Heart right ventricle (tissue), 16 donors: Measurements from ENCODE around the gene LDLRAD4. TPM values are rescaled to one million over a fixed set of nuclear protein-coding genes. Genes with fewer than 3 reads are reported as not detected.

Experiments
- ATAC-seq, 8 donors: fragments of 200-7000 bp; cut with Tn5 transposase; one replicate each; pipeline ENCODE4 v1.9.1; 2020; ENCODE audit warnings: mild to moderate bottlenecking in 8 of 8, moderate library complexity in 8 of 8, moderate number of reproducible peaks in 1 of 8
- DNase-seq, 2 donors: peaks; one replicate each; pipeline ENCODE4 v3.0.0-alpha.2; 2020
- H3K27ac ChIP-seq, 10 donors: fragments of 200-600 bp; sonication (generic) in 2 of 10; one replicate each; pipeline versions ENCODE4 v1.5.0 to v1.8.0; 2020 to 2022; ENCODE audit warnings: mild to moderate bottlenecking in 3 of 10
- H3K27me3 ChIP-seq, 7 donors: fragments of 200-600 bp; one replicate each; pipeline ENCODE4 v1.8.0; 2021 to 2022; ENCODE audit warnings: mild to moderate bottlenecking in 2 of 7
- H3K36me3 ChIP-seq, 9 donors: fragments of 200-600 bp; sonication (generic) in 1 of 9; one replicate each; pipeline versions ENCODE4 v1.5.0 to v1.8.0; 2020 to 2022; ENCODE audit warnings: mild to moderate bottlenecking in 2 of 9
- H3K4me1 ChIP-seq, 9 donors: fragments of 200-600 bp; sonication (generic) in 1 of 9; one replicate each; pipeline versions ENCODE4 v1.5.0 to v1.8.0; 2020 to 2022; ENCODE audit warnings: mild to moderate bottlenecking in 4 of 9
- H3K4me3 ChIP-seq, 10 donors: fragments of 200-600 bp; sonication (generic) in 2 of 10; one replicate each; pipeline versions ENCODE4 v1.5.0 to v1.8.0; 2020 to 2022; ENCODE audit warnings: mild to moderate bottlenecking in 7 of 10, moderate library complexity in 2 of 10
- H3K9me3 ChIP-seq, 11 donors: fragments of 200-600 bp in 10 of 11; sonication (generic) in 2 of 11; one replicate each; pipeline versions ENCODE4 v1.5.0 to v1.8.0; 2013 to 2022; ENCODE audit warnings: mild to moderate bottlenecking in 2 of 11, control low read depth in 1 of 11, moderate library complexity in 1 of 11
- CTCF ChIP-seq, 9 donors: fragments of 200-600 bp; sonication (generic) in 2 of 9; IDR thresholded peaks; one replicate each; pipeline versions ENCODE4 v1.5.0 to v1.8.0; 2021 to 2022; ENCODE audit warnings: antibody characterized with exemption in 9 of 9, mild to moderate bottlenecking in 5 of 9, moderate library complexity in 1 of 9
- WGBS, 2 donors: extraction: QIAGEN DNeasy Blood & Tissue Kit; methylation state at CpG; one replicate each; pipeline ENCODE4 v1.1.7; 2013; ENCODE audit warnings: inconsistent platforms in 1 of 2; 5-methylcytosine and 5-hydroxymethylcytosine counted together
- intact Hi-C, 10 donors: fragments of 100-400 bp; cut with DNase I; formaldehyde crosslinking; loops; one replicate each; pipeline versions ENCODE4 v1.11.1 to v1.14.2; 2022
- polyA plus RNA-seq, 2 donors: library from polyadenylated mRNA; stranded (reverse); fragments of 200-250 nt; gene quantifications; one replicate each; pipeline ENCODE4 v1.2.3, GENCODE V29; 2013
- total RNA-seq, 10 donors: library from RNA; stranded (reverse); fragmentation: NEBNext Ultra II Directional in 3 of 10; extraction: Animal tissue kit (Norgen Biotek cat#: 25700) in 3 of 10; gene quantifications; one replicate each; pipeline versions ENCODE4 v1.2.1 to v1.2.4, GENCODE V29; 2021 to 2023
- donor health status: Arrhythmogenic right ventricular cardiomyopathy.
- donor health status: ischemic (EF 13 %, LVEDD 7.1; RV severe dilation, severe dysfunction).
- donor health status: healthy with polysubstance abuse.
- donor health status: DM: no; HTN: yes; CAD: no.
- donor health status: DM: no; HTN: no; CAD: no.
- donor health status: ischemic (EF 25% LVEDD 6.9; RV normal size, moderate dysfunction).
- donor health status: ischemic (EF 25% LVEDD 5.7; RV mildly dilated, moderate dysfunction).
- donor health status: healthy.
- donor health status: DM: yes; HTN: yes; CAD: no.
- donor health status: Ischemic cardiomyopathy.
- donor health status: ischemic (EF 35%, LVEDD 5.7; RV mildly dilated, moderate dysfunction).
- donor health status: nonischemic (EF 11% LVEDD 7.7; RV severe dilation, severe dysfunction).
- donor health status: DM: yes; HTN: yes; CAD: no.
- donor health status: PGD.
- donor health status: ischemic (EF 29% LVEDD 5.4; RV normal size, mild dysfunction).
- donor health status: nonischemic (EF 23%, LVEDD 6.1; RV moderate dilation, normal function).

Gene LDLRAD4
- total and polyA plus RNA-seq, 12 donors, result 5.4 to 74.6 (median 34.6) TPM

- Histone ChIP-seq H3K36me3 (peaks cover 0 to 9% (median 0%) of the 10 kb centered on the region in 9 donors), H3K4me1 (peaks cover 0 to 16% (median 4%) of the 10 kb centered on the region in 9 donors), H3K9me3 (no peaks in the 10 kb centered on the region), H3K27me3 (no peaks in the 10 kb centered on the region), H3K27ac (no peak overlapping the region), H3K4me3 (no peak overlapping the region)
- intact Hi-C loops, result no loop called here
- 75 to 82% methylated on average over 11 of the region's 11 CpGs for WGBS, 2 donors
- no peak for ATAC-seq
- no peak for DNase-seq
- TF ChIP-seq CTCF (IDR thresholded peaks at IDR 0.05), result no peak
These were observed 262.2 kb downstream of the LDLRAD4 start for GRCh38 chr18:13480571-13481255.

- Histone ChIP-seq H3K4me1 (peaks cover 0 to 16% (median 4%) of the 10 kb centered on the region in 9 donors), H3K36me3 (peaks cover 0 to 10% (median 0%) of the 10 kb centered on the region in 9 donors), H3K27ac (no peak overlapping the region), H3K27me3 (no peaks in the 10 kb centered on the region), H3K4me3 (no peak overlapping the region), H3K9me3 (no peaks in the 10 kb centered on the region)
- intact Hi-C loops, result no loop called here
- no peak for TF ChIP-seq CTCF (IDR thresholded peaks at IDR 0.05)
- ATAC-seq (peak in 2 of 8 donors; percentile 8 to 18), DNase-seq (no peak)
- WGBS, 2 donors, result 79 to 87% methylated on average over 11 of the region's 11 CpGs
These were observed 262.8 kb downstream of the LDLRAD4 start for GRCh38 chr18:13481331-13481730.

- DNase-seq, result no peak
- H3K36me3 ChIP-seq, result peaks cover 0 to 15% (median 0%) of the 10 kb centered on the region in 9 donors
- H3K4me3 ChIP-seq, result no peak overlapping the region
- no peak for TF ChIP-seq CTCF (IDR thresholded peaks at IDR 0.05)
- intact Hi-C loops, result no loop called here
- H3K9me3 ChIP-seq, result no peaks in the 10 kb centered on the region
- ATAC-seq, result peak in 1 of 8 donors; percentile 28
- H3K27ac ChIP-seq, result no peak overlapping the region
- no peaks in the 10 kb centered on the region for H3K27me3 ChIP-seq
- H3K4me1 ChIP-seq, result peaks cover 0 to 12% (median 3%) of the 10 kb centered on the region in 9 donors
- WGBS, 2 donors, result 82 to 93% methylated on average over 14 of the region's 14 CpGs
These were observed 263.5 kb downstream of the LDLRAD4 start for GRCh38 chr18:13481820-13482617.

GRCh38 chr18:13482618-13482945 lies 264.0 kb downstream of the LDLRAD4 start:
- 90 to 94% methylated on average over 1 of the region's 1 CpG for WGBS, 2 donors
- H3K4me1 ChIP-seq, result peaks cover 0 to 7% (median 0%) of the 10 kb centered on the region in 9 donors
- intact Hi-C loops, result no loop called here

More at GRCh38 chr18:13482618-13482945, 264.0 kb downstream of the LDLRAD4 start:
- no peak for TF ChIP-seq CTCF (IDR thresholded peaks at IDR 0.05)
- no peaks in the 10 kb centered on the region for H3K27me3 ChIP-seq
- H3K36me3 ChIP-seq, result peaks cover 0 to 20% (median 0%) of the 10 kb centered on the region in 9 donors
- DNase-seq (no peak), ATAC-seq (no peak)
- no peaks in the 10 kb centered on the region for H3K9me3 ChIP-seq
- no peak overlapping the region for H3K27ac ChIP-seq
- no peak overlapping the region for H3K4me3 ChIP-seq
